GM19452 (cell line): ENCODE data around the gene DDI2.
A peak's percentile ranks its signal among the peaks of the same experiment; 100 is the strongest.
"Not testable (repeated sequence)": the region's sequence is repeated elsewhere in the genome, so short reads cannot be mapped to it uniquely, and the experiment has no call there.

Experiments
- ATAC-seq: cut with Tn5 transposase; IDR thresholded peaks from one replicate; pipeline ENCODE4 v1.9.1; 2021; ENCODE audit not compliant: unreplicated experiment

DDI2 gene

GRCh38 chr1:15676688-15677661, 59.7 kb downstream of the DDI2 start:
- ATAC-seq = no peak

GRCh38 chr1:15678578-15678977, 61.3 kb downstream of the DDI2 start:
- no peak for ATAC-seq

DNA sequence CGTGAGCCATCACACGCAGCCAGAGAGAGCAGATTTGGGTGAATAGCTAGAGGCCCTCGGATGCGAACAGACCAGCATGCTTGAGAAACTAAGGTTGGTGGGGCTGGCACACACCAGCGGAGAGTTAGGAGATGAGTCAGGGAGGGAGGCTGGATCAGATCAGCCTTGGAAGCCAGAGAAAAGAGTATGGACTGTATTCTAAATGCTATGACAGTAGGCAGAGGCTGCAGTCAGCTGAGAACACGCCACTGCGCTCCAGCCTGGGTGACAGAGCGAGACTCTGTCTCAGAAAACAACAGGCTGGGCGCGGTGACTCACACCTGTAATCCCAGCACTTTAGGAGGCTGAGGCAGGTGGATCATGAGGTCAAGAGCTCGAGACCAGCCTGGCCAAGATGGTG, 62.9 kb downstream of the DDI2 start:
- ATAC-seq = no peak

DNA sequence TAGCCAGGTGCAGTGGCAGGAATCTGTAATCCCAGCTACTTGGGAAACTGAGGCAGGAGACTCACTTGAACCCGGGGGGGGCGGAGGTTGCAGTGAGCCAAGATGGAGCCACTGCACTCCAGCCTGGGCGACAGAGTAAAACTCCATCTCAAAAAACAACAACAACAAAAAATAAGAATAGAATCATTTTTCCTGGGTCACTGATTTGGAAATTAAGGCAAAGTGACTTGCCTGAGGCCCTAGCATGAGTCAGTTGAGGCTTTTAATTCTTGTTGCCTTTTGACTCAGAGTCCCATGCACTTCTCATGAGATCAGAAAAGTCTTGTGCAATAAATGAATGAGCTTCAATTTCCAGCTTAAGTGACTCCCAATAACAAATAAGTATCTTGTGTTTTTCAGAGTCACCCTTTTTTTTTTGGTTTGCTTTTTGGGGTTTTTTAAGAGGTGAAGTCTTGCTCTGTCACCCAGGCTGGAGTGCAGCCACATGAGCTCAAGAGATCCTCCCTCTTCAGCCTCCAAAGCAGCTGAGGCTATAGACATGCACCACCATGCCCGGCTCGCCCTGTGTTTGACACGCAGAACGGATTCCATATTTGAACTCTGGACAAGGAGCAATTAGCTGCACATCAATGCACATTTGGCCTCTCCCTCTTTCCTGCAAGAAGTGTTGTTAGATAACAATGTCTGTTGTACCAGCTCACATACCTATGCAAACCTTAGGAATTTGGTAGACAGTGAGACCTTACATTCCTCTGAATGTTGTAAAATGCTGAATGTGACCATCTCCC, 63.5 kb downstream of the DDI2 start:
- ATAC-seq = no peak

GRCh38 chr1:15681349-15682292, 64.4 kb downstream of the DDI2 start:
- no peak for ATAC-seq

DNA sequence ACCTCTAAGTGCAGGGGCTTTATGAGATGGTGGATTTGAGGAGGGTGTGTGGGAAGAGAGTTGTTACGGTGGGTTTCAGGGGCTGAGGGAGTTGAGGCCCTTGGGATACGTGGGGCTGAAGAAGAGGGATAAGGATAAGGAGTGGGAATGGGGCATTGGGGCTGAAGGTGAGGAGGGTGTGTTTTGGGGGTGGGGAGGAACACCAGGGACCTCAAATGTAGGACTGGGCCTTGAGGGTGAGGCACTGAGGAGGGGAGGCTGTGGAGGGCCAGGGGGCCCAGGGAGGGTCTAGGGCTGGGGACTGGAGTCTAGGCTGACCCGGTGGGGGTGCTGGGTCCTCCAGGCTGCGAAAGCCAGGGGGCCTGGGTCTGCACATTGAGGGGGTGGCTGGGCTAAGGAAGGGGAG, 65.7 kb downstream of the DDI2 start:
- no peak for ATAC-seq

GRCh38 chr1:15683345-15684039, 66.2 kb downstream of the DDI2 start:
- ATAC-seq = no peak

DNA sequence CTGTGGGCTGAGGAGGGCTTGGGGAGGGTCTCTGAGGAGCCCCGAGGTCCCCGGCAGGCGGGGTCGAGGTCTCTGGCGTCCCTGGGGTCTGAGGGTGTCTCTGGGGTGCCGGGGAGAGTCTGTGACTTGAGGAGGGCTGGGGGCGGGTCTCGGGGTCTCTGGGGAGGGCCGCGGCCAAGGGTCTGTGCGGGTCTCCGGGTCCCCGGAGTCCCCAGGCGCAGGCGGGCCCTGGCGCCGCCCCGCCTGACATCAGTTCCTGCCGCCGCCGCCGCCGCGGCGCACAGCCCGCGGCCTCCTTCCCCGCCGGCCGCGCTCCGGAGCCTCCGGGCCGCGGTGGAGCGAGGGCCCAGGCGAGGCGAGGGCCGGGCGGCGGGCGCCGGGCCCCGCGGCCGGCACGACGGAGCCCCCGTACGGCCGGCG, 66.8 kb downstream of the DDI2 start, which contains the start of gene PLEKHM2:
Gene PLEKHM2, plus strand, starts transcription at position 279 of the 420 bp plus-strand sequence. CDS start 239 bp downstream, outside the sequence.
- peak; percentile 43 for ATAC-seq

DNA sequence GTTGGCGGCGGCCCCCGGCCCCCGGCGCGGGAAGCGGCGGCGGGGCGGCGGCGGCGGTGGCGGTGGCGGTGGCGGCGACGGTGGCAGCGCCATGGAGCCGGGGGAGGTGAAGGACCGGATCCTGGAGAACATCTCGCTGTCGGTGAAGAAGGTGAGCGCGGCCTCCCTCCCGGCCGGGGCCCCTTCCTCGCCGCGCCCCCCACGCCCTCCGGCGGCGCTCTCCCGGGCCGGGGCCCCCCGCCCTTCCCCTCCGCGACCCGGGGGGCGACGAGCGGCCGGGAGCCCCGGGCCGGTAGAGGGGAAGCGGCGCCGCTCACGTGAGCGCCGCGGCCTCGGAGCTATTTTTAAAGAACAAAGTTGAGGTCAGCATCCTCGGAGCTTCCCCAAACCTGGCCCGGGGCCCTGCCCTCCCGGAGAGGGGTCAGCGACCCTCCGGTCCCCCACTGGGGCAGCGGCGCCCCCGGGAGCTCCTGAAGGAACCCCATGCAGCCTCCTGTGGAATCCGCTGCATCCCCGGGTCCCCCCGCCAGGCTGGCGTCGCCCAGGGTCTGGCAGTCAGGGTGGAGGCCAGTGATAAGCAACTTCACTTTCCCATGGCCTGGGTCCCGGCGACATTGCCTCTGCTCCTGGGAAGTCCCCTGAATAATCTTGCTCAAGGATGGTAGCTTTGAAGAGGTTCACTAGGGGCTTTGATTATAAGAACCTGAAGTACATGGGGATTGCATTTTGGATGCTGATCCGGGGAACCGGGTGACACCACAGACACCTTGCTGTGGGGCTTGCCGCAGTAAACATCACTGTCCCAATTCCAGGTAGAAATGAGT, 67.4 kb downstream of the DDI2 start:
- no peak for ATAC-seq

DNA sequence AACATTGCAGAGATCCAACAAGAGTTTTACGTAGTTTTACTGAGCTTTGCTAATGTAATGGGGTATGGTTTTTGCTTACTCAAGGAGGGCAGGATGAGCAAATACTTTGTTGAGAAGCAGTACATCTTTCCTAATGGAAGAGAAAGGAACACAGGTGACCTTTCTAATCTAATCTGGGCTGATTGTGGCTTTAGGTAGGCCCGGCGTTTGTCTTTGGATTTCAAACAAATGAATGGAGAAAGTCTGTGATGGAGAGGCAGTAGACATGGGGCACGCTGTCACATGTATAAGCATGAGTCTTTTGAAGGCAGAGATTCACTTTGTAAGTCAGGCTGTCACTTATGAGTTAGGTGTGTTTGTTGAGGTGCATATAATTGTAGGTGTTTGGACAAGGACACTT, 68.6 kb downstream of the DDI2 start:
- no peak for ATAC-seq

DNA sequence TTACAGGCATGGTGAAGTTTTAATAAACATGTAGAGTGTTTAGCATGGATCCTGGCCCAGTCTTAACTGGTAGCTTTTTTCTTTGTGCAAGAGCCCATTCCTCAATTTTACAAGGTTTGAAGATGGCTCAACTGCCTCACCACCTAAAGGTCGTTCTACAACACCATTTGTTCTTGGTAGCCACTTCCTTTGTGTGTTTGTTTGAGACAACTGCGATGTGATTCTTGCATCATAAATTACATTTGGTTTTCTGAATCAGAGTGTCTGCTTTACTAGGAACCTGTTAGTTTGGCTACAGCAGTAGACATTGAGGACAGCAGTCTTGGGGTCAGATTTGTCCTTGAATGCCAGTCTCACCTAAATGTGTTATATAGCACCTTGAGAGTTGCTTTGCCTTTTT, 70.2 kb downstream of the DDI2 start:
- no peak for ATAC-seq

DNA sequence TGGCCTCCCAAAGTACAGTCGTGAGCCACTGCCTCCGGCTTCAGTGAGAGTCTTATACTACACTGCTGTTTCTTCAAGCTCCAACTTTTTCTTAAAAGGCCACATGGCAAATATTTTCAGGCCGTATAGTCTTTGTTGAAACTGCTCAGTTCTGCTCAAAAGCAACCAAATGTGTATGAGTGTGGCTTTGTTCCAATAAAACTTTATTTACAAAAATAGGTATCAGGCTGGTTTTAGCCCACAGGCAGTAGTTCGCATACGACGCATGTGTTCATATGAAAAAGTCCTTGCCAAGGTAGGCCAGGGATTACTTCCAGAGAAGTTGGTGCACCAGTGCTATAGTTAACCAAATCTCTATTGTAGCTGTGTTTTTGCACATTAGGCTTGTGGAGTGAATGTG, 73.1 kb downstream of the DDI2 start:
- ATAC-seq = no peak

- ATAC-seq = no peak
These were observed 74.3 kb downstream of the DDI2 start for GRCh38 chr1:15691434-15692032.

GRCh38 chr1:15692121-15692682, 74.9 kb downstream of the DDI2 start:
- no peak for ATAC-seq

DNA sequence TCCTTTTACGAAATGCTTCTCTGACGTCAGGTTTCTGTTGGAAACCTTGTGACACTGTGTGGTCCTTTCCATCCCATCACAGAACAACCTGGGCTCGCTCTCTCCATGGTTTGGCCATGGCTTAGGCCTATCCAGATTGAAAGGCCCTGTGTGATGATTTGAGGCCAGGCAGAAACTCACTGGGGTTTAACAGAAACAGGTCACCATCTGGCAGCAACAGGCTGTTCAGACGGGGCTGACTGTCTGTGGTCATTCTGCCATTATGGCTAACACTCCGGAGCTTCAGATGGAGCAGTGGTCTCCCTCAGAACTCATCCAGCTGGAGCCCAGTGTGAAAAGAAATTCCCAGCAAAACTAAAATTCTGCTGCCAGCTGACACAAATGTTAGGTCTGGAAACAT, 76.1 kb downstream of the DDI2 start:
- no peak for ATAC-seq

GRCh38 chr1:15696956-15697521, 79.8 kb downstream of the DDI2 start:
- ATAC-seq = peak; percentile 89

GRCh38 chr1:15698201-15698600, 80.9 kb downstream of the DDI2 start:
- no peak for ATAC-seq

DNA sequence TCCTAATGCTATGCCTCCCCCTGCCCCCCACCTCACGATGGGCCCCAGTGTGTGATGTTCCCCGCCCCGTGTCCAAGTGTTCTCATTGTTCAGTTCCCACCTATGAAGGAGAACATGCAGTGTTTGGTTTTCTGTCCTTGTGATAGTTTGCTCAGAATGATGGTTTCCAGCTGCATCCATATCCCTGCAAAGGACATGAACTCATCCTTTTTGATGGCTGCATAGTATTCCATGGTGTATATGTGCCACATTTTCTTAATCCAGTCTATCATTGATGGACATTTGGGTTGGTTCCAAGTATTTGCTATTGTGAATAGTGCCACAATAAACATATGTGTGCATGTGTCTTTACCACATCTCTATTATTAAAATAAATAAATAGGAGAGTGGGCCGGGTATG, 82.1 kb downstream of the DDI2 start:
- not testable (repeated sequence) for ATAC-seq
